ENCODE measurements around the gene ABCD1. TPM values are rescaled to one million over a fixed set of nuclear protein-coding genes. Genes with fewer than 3 reads are reported as not detected.
"Not testable (repeated sequence)": the region's sequence is repeated elsewhere in the genome, so short reads cannot be mapped to it uniquely, and the experiment has no call there.

ABCD1 gene
- 3.4 TPM for polyA plus RNA-seq (2012; ENCODE audit: insufficient read depth, insufficient read length)

- peak within 1 kb of the TSS; percentile 69 for H3K4me3 ChIP-seq (ENCODE audit: low read length)
Observed at GRCh38 chrX:153724252-153725038, at the start of gene ABCD1, which contains the start of gene BCAP31. TSS of gene ABCD1 (plus strand) at chrX:153724856. CDS start at chrX:153725267, 411 bp downstream. TSS of gene BCAP31 (minus strand) at chrX:153724387. CDS start at chrX:153723244, 1,143 bp downstream.

GRCh38 chrX:153681175-153681574, 43.5 kb upstream of the ABCD1 start:
- no peak overlapping the region for H3K4me3 ChIP-seq (ENCODE audit: low read length)

More at GRCh38 chrX:153724252-153725038, at the start of gene ABCD1, which contains the start of gene BCAP31:
- peak; percentile 65 for DNase-seq (ENCODE audit: low read depth, low spot score)

GRCh38 chrX:153683486-153683885, 41.2 kb upstream of the ABCD1 start:
- H3K4me3 ChIP-seq (ENCODE audit: low read length); DNase-seq (ENCODE audit: low read depth, low spot score): not testable (repeated sequence)

More at GRCh38 chrX:153681175-153681574, 43.5 kb upstream of the ABCD1 start:
- DNase-seq (ENCODE audit: low read depth, low spot score): no peak

GRCh38 chrX:153684467-153685155, 40.0 kb upstream of the ABCD1 start:
- H3K4me3 ChIP-seq (ENCODE audit: low read length): no peak overlapping the region
- no peak for DNase-seq (ENCODE audit: low read depth, low spot score)

GRCh38 chrX:153685156-153685536, 39.5 kb upstream of the ABCD1 start:
- DNase-seq (ENCODE audit: low read depth, low spot score): no peak
- H3K4me3 ChIP-seq (ENCODE audit: low read length): no peak overlapping the region

GRCh38 chrX:153685751-153686696, 38.6 kb upstream of the ABCD1 start:
- no peak for DNase-seq (ENCODE audit: low read depth, low spot score)

GRCh38 chrX:153686711-153687110, 37.9 kb upstream of the ABCD1 start:
- H3K4me3 ChIP-seq (ENCODE audit: low read length): no peak overlapping the region
- DNase-seq (ENCODE audit: low read depth, low spot score): no peak

More at GRCh38 chrX:153685751-153686696, 38.6 kb upstream of the ABCD1 start:
- no peak overlapping the region for H3K4me3 ChIP-seq (ENCODE audit: low read length)

GRCh38 chrX:153687121-153688039, 37.3 kb upstream of the ABCD1 start, which contains the start of gene SLC6A8:
TSS of gene SLC6A8 (plus strand) at chrX:153687926. CDS start at chrX:153688575, 649 bp downstream.
- DNase-seq (ENCODE audit: low read depth, low spot score): no peak
- H3K4me3 ChIP-seq (ENCODE audit: low read length): peak within 1 kb of the TSS; percentile 13

GRCh38 chrX:153688071-153688470, 36.6 kb upstream of the ABCD1 start:
- no peak overlapping the region for H3K4me3 ChIP-seq (ENCODE audit: low read length)
- no peak for DNase-seq (ENCODE audit: low read depth, low spot score)

- no peak for DNase-seq (ENCODE audit: low read depth, low spot score)
- no peak overlapping the region for H3K4me3 ChIP-seq (ENCODE audit: low read length)
Observed at GRCh38 chrX:153688506-153688905, 36.1 kb upstream of the ABCD1 start.

- no peak for DNase-seq (ENCODE audit: low read depth, low spot score)
- no peak overlapping the region for H3K4me3 ChIP-seq (ENCODE audit: low read length)
Observed at GRCh38 chrX:153688911-153689590, 35.6 kb upstream of the ABCD1 start.

- no peak for DNase-seq (ENCODE audit: low read depth, low spot score)
- H3K4me3 ChIP-seq (ENCODE audit: low read length): no peak overlapping the region
Observed at GRCh38 chrX:153689654-153690465, 34.8 kb upstream of the ABCD1 start.

GRCh38 chrX:153690466-153690865, 34.2 kb upstream of the ABCD1 start:
- no peak for DNase-seq (ENCODE audit: low read depth, low spot score)
- H3K4me3 ChIP-seq (ENCODE audit: low read length): no peak overlapping the region

- not testable (repeated sequence) for DNase-seq (ENCODE audit: low read depth, low spot score); H3K4me3 ChIP-seq (ENCODE audit: low read length)
Observed at GRCh38 chrX:153691032-153691827, 33.4 kb upstream of the ABCD1 start.

- DNase-seq (ENCODE audit: low read depth, low spot score): no peak
Observed at GRCh38 chrX:153692003-153692402, 32.7 kb upstream of the ABCD1 start.

GRCh38 chrX:153692611-153693156, 32.0 kb upstream of the ABCD1 start:
- DNase-seq (ENCODE audit: low read depth, low spot score): no peak
- no peak overlapping the region for H3K4me3 ChIP-seq (ENCODE audit: low read length)

More at GRCh38 chrX:153692003-153692402, 32.7 kb upstream of the ABCD1 start:
- H3K4me3 ChIP-seq (ENCODE audit: low read length): no peak overlapping the region
